Naive thymus-derived CD4-positive, alpha-beta T cell (primary cell): ENCODE results near the gene SEMG2. TPM values are rescaled to one million over a fixed set of nuclear protein-coding genes. Genes with fewer than 3 reads are reported as not detected.

Source experiments
- ATAC-seq: fragments of 150-1000 bp; cut with Tn5 transposase; 2 replicates; pipeline ENCODE4 v1.10.0; 2021; ENCODE audit warnings: mild to moderate bottlenecking, moderate library complexity
- CTCF ChIA-PET: fragments of 350-600 bp; sonication (Branson Sonifier 250); formaldehyde crosslinking; loops from one replicate; lab custom pipeline; 2021; ENCODE audit warnings: antibody characterized with exemption; lab: Charles Lee
- POLR2A ChIA-PET: fragments of 350-600 bp; sonication (Branson Sonifier 250); formaldehyde crosslinking; loops from one replicate; lab custom pipeline; 2021; ENCODE audit warnings: antibody characterized with exemption, inconsistent platforms; lab: Charles Lee
- DNase-seq, 9 donors: peaks; one replicate each; pipeline versions ENCODE4 v3.0.0 to v3.0.0-alpha.2; 2020 to 2022; ENCODE audit warnings: mixed read lengths in 1 of 9
- H3K27ac ChIP-seq: one replicate; pipeline ENCODE4 v1.7.0; 2013; ENCODE audit warnings: mild to moderate bottlenecking, low read depth, low read length, moderate library complexity
- H3K27me3 ChIP-seq, 2 donors: one replicate each; pipeline ENCODE4 v1.7.0; 2013; ENCODE audit warnings: low read length in 2 of 2, mild to moderate bottlenecking in 2 of 2, moderate library complexity in 2 of 2; ENCODE audit not compliant: control insufficient read depth in 2 of 2, insufficient read depth in 2 of 2
- H3K36me3 ChIP-seq, 3 experiments: 1 replicate in 2 of 3; 2 replicates in 1 of 3; pipeline ENCODE4 v1.7.0; 2013; ENCODE audit warnings: low read length in 3 of 3, mild to moderate bottlenecking in 3 of 3, moderate library complexity in 1 of 3; ENCODE audit not compliant: insufficient read depth in 3 of 3, control insufficient read depth in 2 of 3
- H3K4me1 ChIP-seq, 2 donors: one replicate each; pipeline ENCODE4 v1.7.0; 2013; ENCODE audit warnings: low read length in 2 of 2, mild to moderate bottlenecking in 2 of 2, moderate library complexity in 1 of 2; ENCODE audit not compliant: control insufficient read depth in 2 of 2, insufficient read depth in 2 of 2
- H3K4me3 ChIP-seq: 2 replicates; pipeline ENCODE4 v1.7.0; 2013; ENCODE audit warnings: mild to moderate bottlenecking, low read length
- H3K9me3 ChIP-seq, 3 experiments: 1 replicate in 2 of 3; 2 replicates in 1 of 3; pipeline ENCODE4 v1.7.0; 2013; ENCODE audit warnings: low read length in 3 of 3; ENCODE audit not compliant: control insufficient read depth in 2 of 3
- H3K27ac Mint-ChIP-seq, 9 donors: one replicate each; pipeline ENCODE4 v1.8.0; 2020 to 2022; ENCODE audit warnings: mixed read lengths in 9 of 9, mild to moderate bottlenecking in 8 of 9, moderate library complexity in 5 of 9, inconsistent platforms in 2 of 9
- H3K27me3 Mint-ChIP-seq, 5 donors: one replicate each; pipeline ENCODE4 v1.8.0; 2021 to 2022; ENCODE audit warnings: mixed read lengths in 5 of 5, mild to moderate bottlenecking in 1 of 5
- H3K36me3 Mint-ChIP-seq, 5 donors: one replicate each; pipeline ENCODE4 v1.8.0; 2020 to 2022; ENCODE audit warnings: mixed read lengths in 5 of 5, mild to moderate bottlenecking in 3 of 5, inconsistent platforms in 1 of 5
- H3K4me1 Mint-ChIP-seq, 7 donors: one replicate each; pipeline ENCODE4 v1.8.0; 2020 to 2022; ENCODE audit warnings: mixed read lengths in 7 of 7, mild to moderate bottlenecking in 3 of 7, inconsistent platforms in 1 of 7
- H3K4me3 Mint-ChIP-seq, 10 donors: one replicate each; pipeline ENCODE4 v1.8.0; 2020 to 2022; ENCODE audit warnings: mild to moderate bottlenecking in 10 of 10, mixed read lengths in 10 of 10, moderate library complexity in 6 of 10, inconsistent platforms in 2 of 10
- H3K9me3 Mint-ChIP-seq, 11 donors: one replicate each; pipeline ENCODE4 v1.8.0; 2020 to 2022; ENCODE audit warnings: mixed read lengths in 11 of 11, mild to moderate bottlenecking in 4 of 11, inconsistent platforms in 1 of 11, moderate library complexity in 1 of 11
- intact Hi-C, 2 donors: fragments of 100-400 bp; cut with micrococcal nuclease; formaldehyde crosslinking; loops; one replicate each; pipeline ENCODE4 v1.15.1; 2023
- polyA plus RNA-seq, 2 donors: library from polyadenylated mRNA; unstranded; fragments of 300-500 nt; fragmentation: Illumina TruSeq; gene quantifications; one replicate each; pipeline ENCODE4 v1.2.3, GENCODE V29; 2021
- total RNA-seq, 6 experiments: library from RNA in 5 of 6; stranded (reverse) in 5 of 6; gene quantifications; 1 replicate in 5 of 6; 2 replicates in 1 of 6; pipeline ENCODE4 v1.2.3 and lab custom pipeline; 2021 to 2026

The SEMG2 gene, protein sequence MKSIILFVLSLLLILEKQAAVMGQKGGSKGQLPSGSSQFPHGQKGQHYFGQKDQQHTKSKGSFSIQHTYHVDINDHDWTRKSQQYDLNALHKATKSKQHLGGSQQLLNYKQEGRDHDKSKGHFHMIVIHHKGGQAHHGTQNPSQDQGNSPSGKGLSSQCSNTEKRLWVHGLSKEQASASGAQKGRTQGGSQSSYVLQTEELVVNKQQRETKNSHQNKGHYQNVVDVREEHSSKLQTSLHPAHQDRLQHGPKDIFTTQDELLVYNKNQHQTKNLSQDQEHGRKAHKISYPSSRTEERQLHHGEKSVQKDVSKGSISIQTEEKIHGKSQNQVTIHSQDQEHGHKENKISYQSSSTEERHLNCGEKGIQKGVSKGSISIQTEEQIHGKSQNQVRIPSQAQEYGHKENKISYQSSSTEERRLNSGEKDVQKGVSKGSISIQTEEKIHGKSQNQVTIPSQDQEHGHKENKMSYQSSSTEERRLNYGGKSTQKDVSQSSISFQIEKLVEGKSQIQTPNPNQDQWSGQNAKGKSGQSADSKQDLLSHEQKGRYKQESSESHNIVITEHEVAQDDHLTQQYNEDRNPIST
- not detected for total RNA-seq
- polyA plus RNA-seq: not detected
- total RNA-seq (lab: John Stamatoyannopoulos, UW): not detected

DNA sequence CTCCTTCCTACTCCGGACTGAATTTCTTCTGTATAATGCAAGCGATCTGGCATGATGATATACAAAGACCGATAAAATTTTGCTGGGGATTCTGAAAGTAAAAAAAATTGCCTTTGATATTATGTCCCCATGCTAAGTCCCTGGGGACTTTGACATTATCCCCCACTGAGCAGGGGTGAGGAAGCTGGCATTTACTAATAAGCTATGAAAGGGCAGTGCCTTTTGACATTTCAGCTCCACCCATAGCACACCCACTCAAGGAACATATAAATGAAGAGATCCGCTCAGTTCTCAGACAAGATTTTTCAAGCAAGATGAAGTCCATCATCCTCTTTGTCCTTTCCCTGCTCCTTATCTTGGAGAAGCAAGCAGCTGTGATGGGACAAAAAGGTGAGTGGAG lies at the start of gene SEMG2:
TSS of gene SEMG2 (plus strand) at position 298 of the 400 bp plus-strand sequence. CDS start at position 315, 17 bp downstream.
- H3K36me3 Mint-ChIP-seq: no peaks in the 10 kb centered on the region
- no peaks in the 10 kb centered on the region for H3K27me3 ChIP-seq
- intact Hi-C loops: no loop called here
- no peaks in the 10 kb centered on the region for H3K4me1 Mint-ChIP-seq
- H3K4me1 ChIP-seq: no peaks in the 10 kb centered on the region
- DNase-seq: no peak
- H3K9me3 Mint-ChIP-seq: peaks cover 0 to 3% (median 0%) of the 10 kb centered on the region in 11 donors
- ChIA-PET CTCF (interaction anchor here (0.7 kb wide), 1 partner anchor 191 kb away, joined by 3 read pairs; no protein-coding TSS in a partner anchor), POLR2A (no interaction called here)
- peak within 1 kb of the TSS in 1 of 9 donors; percentile 39 for H3K27ac Mint-ChIP-seq
- no peaks in the 10 kb centered on the region for H3K36me3 ChIP-seq
- no peak within 1 kb of the TSS for H3K4me3 Mint-ChIP-seq
- H3K27ac ChIP-seq: no peak within 1 kb of the TSS
- no peak for ATAC-seq
- no peaks in the 10 kb centered on the region for H3K9me3 ChIP-seq
- no peak within 1 kb of the TSS for H3K4me3 ChIP-seq
- H3K27me3 Mint-ChIP-seq: peaks cover 33 to 50% (median 43%) of the 10 kb centered on the region in 5 donors

DNA sequence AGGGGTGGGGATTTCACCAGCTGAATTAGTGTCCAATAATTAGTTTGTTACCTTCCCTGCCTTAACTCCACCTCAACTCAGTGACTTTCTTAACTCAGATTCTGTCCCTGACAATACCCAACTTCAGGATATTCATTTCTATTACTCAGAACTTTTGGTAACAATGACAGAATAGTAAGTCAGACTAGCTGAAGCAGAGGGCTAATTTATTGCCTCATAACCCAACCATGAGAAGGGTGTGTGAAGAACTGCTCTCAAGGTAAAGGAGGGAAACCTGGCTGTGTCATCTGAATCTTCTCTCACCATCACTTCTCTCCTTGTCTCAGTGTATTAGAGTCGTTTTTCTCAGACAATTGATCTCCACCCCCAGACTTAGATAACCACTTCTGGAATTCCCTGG lies 47.7 kb upstream of the SEMG2 start:
- Histone ChIP-seq H3K9me3 (peaks cover 0 to 2% (median 0%) of the 10 kb centered on the region in 3 experiments), H3K27ac (no peak overlapping the region), H3K4me3 (no peak overlapping the region), H3K27me3 (no peaks in the 10 kb centered on the region), H3K4me1 (no peaks in the 10 kb centered on the region), H3K36me3 (no peaks in the 10 kb centered on the region)
- ATAC-seq (no peak), DNase-seq (no peak)
- no peak overlapping the region for H3K4me3 Mint-ChIP-seq
- peaks cover 0 to 12% (median 0%) of the 10 kb centered on the region in 11 donors for H3K9me3 Mint-ChIP-seq
- peaks cover 7 to 32% (median 25%) of the 10 kb centered on the region in 5 donors for H3K27me3 Mint-ChIP-seq
- CTCF ChIA-PET: no interaction called here
- no peak overlapping the region for H3K27ac Mint-ChIP-seq
- intact Hi-C loops: loop anchor here in 1 of 2 donors (10.0 kb wide), 1 partner anchor 61 kb away; no protein-coding TSS in a partner anchor
- no peaks in the 10 kb centered on the region for H3K36me3 Mint-ChIP-seq
- no peaks in the 10 kb centered on the region for H3K4me1 Mint-ChIP-seq
- POLR2A ChIA-PET: no interaction called here

DNA sequence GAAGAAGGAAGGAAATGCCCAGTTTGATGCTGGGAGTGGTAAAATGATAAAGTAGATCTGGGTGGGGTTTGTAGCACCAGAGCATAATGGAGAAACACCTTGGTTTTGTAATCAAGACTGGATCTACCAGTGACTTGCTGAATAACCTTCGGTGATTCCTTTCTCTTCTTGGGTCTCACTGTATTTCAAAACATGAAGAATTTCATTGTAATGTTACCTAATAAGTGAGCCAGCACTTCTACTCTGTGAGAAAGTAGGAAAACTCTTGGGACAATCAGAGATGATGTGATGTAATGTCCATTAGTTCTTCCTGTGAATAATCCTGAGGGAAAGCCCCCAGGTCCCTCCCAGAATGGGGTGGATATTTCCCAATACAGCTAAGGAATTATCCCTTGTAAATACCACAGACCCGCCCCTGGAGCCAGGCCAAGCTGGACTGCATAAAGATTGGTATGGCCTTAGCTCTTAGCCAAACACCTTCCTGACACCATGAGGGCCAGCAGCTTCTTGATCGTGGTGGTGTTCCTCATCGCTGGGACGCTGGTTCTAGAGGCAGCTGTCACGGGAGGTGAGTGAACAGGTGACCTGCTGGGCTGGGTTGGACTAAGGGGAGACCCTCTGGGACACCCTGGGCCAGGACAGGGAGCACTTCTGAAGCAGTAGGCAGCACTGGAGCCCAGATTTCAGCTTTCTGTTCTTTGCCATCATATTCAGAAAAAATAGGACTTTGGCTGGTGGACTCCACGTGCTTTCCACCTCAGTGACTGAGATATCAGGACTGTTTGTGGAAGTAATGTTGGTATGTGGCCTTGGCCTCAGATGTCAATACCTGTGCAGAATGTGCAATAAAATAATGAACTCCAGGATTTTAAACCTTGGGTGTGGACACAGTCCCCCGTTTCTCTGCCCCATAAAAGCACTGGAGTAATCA lies 46.5 kb upstream of the SEMG2 start, which contains the start of gene PI3:
TSS of gene PI3 (plus strand) at position 469 of the 931 bp plus-strand sequence. CDS start at position 490, 21 bp downstream.
- Histone ChIP-seq H3K36me3 (no peaks in the 10 kb centered on the region), H3K4me3 (no peak within 1 kb of the TSS), H3K9me3 (no peaks in the 10 kb centered on the region), H3K27me3 (no peaks in the 10 kb centered on the region), H3K4me1 (no peaks in the 10 kb centered on the region), H3K27ac (no peak within 1 kb of the TSS)
- Mint-ChIP-seq H3K27me3 (peaks cover 7 to 27% (median 21%) of the 10 kb centered on the region in 5 donors), H3K36me3 (no peaks in the 10 kb centered on the region), H3K4me3 (no peak within 1 kb of the TSS), H3K27ac (no peak within 1 kb of the TSS), H3K4me1 (peaks cover 0 to 3% (median 0%) of the 10 kb centered on the region in 7 donors), H3K9me3 (peaks cover 0 to 4% (median 0%) of the 10 kb centered on the region in 11 donors)
- intact Hi-C loops: loop anchor here in 1 of 2 donors (10.0 kb wide), 1 partner anchor 60 kb away; no protein-coding TSS in a partner anchor
- ChIA-PET POLR2A (no interaction called here), CTCF (no interaction called here)
- ATAC-seq (no peak), DNase-seq (no peak)

DNA sequence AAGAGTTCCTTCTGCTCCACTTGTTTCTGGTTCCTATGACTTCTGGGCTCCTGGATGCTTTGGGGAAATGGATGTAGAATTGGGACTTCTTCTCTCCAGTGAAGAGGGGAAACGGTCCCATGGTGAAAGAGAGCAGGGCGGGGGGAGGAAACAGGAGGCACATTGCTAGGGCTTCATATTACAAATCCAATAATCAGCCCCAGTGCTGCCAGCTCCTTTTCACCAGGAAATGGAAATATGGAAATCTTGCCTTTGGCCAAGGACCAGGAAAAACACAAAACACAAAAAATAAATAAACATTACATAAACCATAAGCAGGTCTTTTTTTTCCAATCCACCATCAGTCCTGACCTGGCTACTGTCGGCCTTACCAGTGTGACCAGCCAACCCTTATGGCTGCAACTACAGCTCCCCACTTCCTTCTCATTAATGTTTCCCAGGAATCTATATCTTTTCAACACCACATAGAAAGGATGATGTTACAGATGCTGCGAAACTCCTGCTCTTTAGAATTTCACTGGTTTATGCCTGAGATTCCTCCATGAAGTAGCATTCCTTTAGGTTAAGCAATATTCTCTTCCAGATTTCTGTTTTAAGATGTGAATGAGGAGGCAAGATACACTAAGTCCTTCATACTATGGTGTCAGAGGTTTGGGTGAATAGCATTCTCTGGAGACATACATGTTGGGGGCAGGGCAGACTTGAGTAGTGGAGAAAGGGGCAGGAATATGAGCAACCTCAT lies 44.5 kb upstream of the SEMG2 start:
- Mint-ChIP-seq H3K4me3 (no peak overlapping the region), H3K4me1 (peaks cover 0 to 8% (median 0%) of the 10 kb centered on the region in 7 donors), H3K36me3 (no peaks in the 10 kb centered on the region), H3K27ac (no peak overlapping the region), H3K27me3 (peaks cover 6 to 19% (median 13%) of the 10 kb centered on the region in 5 donors), H3K9me3 (no peaks in the 10 kb centered on the region)
- ATAC-seq (no peak), DNase-seq (no peak)
- ChIA-PET POLR2A (no interaction called here), CTCF (no interaction called here)
- Histone ChIP-seq H3K27ac (no peak overlapping the region), H3K4me1 (no peaks in the 10 kb centered on the region), H3K27me3 (no peaks in the 10 kb centered on the region), H3K9me3 (no peaks in the 10 kb centered on the region), H3K4me3 (no peak overlapping the region), H3K36me3 (no peaks in the 10 kb centered on the region)
- intact Hi-C loops: loop anchor here in 1 of 2 donors (10.0 kb wide), 1 partner anchor 58 kb away; no protein-coding TSS in a partner anchor

DNA sequence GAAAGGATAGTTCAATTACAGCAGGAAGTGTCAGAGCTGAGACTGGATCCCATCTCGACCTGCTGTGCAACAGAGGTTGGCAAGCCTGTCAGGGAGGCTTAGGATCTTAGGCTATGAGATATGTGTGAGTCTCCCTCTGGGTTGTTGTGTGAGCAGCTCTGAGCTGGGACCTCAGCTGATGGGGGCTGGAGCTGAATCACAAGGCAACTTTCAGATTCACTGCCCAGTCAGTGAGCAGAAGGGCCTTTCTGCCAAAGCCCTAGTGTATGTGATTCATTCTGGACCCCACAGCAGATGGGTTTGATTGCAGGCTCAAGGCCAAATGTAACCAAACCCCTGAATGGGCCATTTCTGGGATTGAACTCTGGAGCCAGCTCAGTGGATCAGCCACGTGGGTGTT lies 42.0 kb upstream of the SEMG2 start:
- Mint-ChIP-seq H3K9me3 (no peaks in the 10 kb centered on the region), H3K27ac (no peak overlapping the region), H3K4me1 (peaks cover 0 to 8% (median 0%) of the 10 kb centered on the region in 7 donors), H3K4me3 (no peak overlapping the region), H3K27me3 (peaks cover 0 to 12% (median 4%) of the 10 kb centered on the region in 5 donors), H3K36me3 (no peaks in the 10 kb centered on the region)
- DNase-seq: no peak
- Histone ChIP-seq H3K4me1 (no peaks in the 10 kb centered on the region), H3K4me3 (no peak overlapping the region), H3K9me3 (no peaks in the 10 kb centered on the region), H3K27me3 (no peaks in the 10 kb centered on the region), H3K27ac (no peak overlapping the region), H3K36me3 (no peaks in the 10 kb centered on the region)
- ChIA-PET CTCF (no interaction called here), POLR2A (no interaction called here)
- intact Hi-C loops: loop anchor here in 1 of 2 donors (10.0 kb wide), 1 partner anchor 56 kb away; no protein-coding TSS in a partner anchor
- ATAC-seq: no peak
